ENCODE measurements around the gene DMXL1. TPM values are rescaled to one million over a fixed set of nuclear protein-coding genes. Genes with fewer than 3 reads are reported as not detected.

The DMXL1 gene
- polyA plus RNA-seq, 1 of the 3 experiments (the other 2 are of a cell fraction): 6.6 TPM

DNA sequence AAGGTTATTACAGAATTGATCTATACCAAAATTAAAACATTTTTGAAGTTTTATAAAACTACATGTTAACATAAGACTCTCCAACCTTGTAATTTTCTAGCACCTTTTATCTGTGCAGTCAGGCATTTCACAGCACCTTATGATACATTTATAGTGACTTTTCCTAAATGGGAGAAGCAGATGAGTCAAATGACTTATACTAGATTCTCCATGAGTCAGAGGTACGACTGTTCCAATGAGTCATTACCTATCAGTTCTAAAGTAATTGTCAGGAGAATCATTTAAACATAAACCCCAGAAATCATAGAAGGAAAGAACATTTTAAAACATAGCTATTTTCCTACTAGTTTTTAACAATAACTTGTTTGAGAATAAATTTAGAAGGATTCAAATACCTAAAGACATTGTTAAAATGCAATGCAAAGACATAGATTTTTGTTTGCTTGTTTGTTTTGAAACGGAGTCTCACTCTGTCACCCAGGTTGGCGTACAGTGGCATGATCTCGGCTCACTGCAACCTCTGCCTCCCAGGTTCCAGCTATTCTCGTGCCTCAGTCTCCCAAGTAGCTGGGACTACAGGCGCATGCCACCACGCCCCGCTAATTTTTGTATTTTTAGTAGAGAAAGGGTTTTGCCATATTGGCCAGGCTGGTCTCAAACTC lies 34.7 kb upstream of the DMXL1 start (continued):
- TF ChIP-seq RFX5 (IDR thresholded peaks at IDR 0.05; ENCODE audit: low read length): no peak
- TF ChIP-seq, protein P1, sequence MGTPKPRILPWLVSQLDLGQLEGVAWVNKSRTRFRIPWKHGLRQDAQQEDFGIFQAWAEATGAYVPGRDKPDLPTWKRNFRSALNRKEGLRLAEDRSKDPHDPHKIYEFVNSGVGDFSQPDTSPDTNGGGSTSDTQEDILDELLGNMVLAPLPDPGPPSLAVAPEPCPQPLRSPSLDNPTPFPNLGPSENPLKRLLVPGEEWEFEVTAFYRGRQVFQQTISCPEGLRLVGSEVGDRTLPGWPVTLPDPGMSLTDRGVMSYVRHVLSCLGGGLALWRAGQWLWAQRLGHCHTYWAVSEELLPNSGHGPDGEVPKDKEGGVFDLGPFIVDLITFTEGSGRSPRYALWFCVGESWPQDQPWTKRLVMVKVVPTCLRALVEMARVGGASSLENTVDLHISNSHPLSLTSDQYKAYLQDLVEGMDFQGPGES (IDR thresholded peaks at IDR 0.05; ENCODE audit: low read depth, low read length): no peak
- TF ChIP-seq SMC3 (IDR thresholded peaks at IDR 0.05; ENCODE audit: low read depth, low read length): no peak
- peak; percentile 95 for TF ChIP-seq JUND (IDR thresholded peaks at IDR 0.05)
- TF ChIP-seq FOXM1 (IDR thresholded peaks at IDR 0.05; ENCODE audit: low read depth): no peak
- TF ChIP-seq, protein P2, sequence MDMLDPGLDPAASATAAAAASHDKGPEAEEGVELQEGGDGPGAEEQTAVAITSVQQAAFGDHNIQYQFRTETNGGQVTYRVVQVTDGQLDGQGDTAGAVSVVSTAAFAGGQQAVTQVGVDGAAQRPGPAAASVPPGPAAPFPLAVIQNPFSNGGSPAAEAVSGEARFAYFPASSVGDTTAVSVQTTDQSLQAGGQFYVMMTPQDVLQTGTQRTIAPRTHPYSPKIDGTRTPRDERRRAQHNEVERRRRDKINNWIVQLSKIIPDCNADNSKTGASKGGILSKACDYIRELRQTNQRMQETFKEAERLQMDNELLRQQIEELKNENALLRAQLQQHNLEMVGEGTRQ (IDR thresholded peaks at IDR 0.05; ENCODE audit: borderline replicate concordance, low read depth, low read length): no peak
- TF ChIP-seq TAF1 (IDR thresholded peaks at IDR 0.05; ENCODE audit: borderline replicate concordance, low read depth, low read length): no peak
- peak; percentile 97 for TF ChIP-seq FOSL2 (IDR thresholded peaks at IDR 0.05; ENCODE audit: borderline replicate concordance, low read depth)

DNA sequence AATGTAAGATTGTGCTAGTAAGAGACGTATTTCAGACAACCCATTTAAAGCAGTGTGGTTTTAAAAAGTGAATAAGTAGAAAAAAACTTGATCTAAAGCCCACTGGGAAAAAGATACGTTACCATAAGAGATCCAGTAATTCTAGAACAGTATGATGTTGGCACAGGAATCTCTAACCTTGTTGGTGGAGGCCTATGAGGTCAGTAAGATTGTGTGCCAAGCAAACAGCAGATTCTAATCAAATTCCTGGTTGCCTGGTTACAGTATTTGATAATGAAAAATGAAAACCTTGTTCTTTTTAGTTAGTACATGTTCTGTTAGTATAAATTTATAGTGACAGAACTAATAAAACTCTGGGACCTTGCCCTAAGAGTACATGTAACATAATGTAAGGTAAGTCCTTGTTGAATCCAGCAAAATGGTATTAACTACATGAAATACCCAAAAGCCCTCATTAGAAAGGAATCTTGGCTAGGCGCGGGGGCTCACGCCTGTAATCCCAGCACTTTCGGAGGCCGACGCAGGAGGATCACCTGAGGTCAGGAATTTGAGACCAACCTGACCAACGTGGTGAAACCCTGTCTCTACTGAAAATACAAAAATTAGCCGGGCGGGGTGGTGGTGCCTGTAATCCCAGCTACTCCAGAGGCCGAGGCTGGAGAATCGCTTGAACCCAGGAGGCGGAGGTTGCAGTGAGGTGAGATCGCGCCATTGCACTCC lies 33.2 kb upstream of the DMXL1 start:
- H3K27me3 ChIP-seq (ENCODE audit: insufficient read depth): no peaks in the 10 kb centered on the region

More for the DNA sequence above, 33.2 kb upstream of the DMXL1 start:
- Histone ChIP-seq H3K9ac (no peak overlapping the region), H3K9me3 (no peaks in the 10 kb centered on the region), H3K4me3 (ENCODE audit: low read depth in 2 of 2, low read length in 1 of 2) (no peak overlapping the region), H3K4me2 (no peak overlapping the region), H3F3A (replicated peaks; ENCODE audit: insufficient read depth) (peaks cover 15% of the 10 kb centered on the region), H3K36me3 (replicated peaks in 1 of 2; ENCODE audit: control insufficient read depth in 1 of 2, insufficient read depth in 2 of 2, low read length in 1 of 2) (no peaks in the 10 kb centered on the region), H3K79me2 (ENCODE audit: insufficient read depth) (no peaks in the 10 kb centered on the region), H3K27ac (ENCODE audit: low read depth in 2 of 2, low read length in 1 of 2) (peak overlapping the region in 1 of 2 experiments; percentile 75; a peak in 2 of 4 replicates), H3K4me1 (ENCODE audit: control insufficient read depth in 1 of 2, insufficient read depth in 2 of 2, low read depth in 1 of 2, low read length in 1 of 2) (peaks cover 0 to 8% of the 10 kb centered on the region in 2 experiments; a peak in 1 of 4 replicates), H2AFZ (ENCODE audit: low read depth) (no peak overlapping the region), H4K20me1 (ENCODE audit: insufficient read depth) (no peaks in the 10 kb centered on the region), H3K9me2 (no peaks in the 10 kb centered on the region)
- POLR2A ChIA-PET: no interaction called here
- TF ChIP-seq FOSL2 (IDR thresholded peaks at IDR 0.05; ENCODE audit: borderline replicate concordance, low read depth) (0 out of 2 replicates have a peak, but pooled peaks have one; percentile 5), TCF12 (IDR thresholded peaks at IDR 0.05) (peak; percentile 49; the same call in 1 of the 2 replicates), NFIC (IDR thresholded peaks at IDR 0.05; ENCODE audit: borderline replicate concordance) (peak; percentile 66), RXRA (IDR thresholded peaks at IDR 0.05; ENCODE audit: borderline replicate concordance, low read depth) (no peak)
- TF ChIP-seq, protein P3, sequence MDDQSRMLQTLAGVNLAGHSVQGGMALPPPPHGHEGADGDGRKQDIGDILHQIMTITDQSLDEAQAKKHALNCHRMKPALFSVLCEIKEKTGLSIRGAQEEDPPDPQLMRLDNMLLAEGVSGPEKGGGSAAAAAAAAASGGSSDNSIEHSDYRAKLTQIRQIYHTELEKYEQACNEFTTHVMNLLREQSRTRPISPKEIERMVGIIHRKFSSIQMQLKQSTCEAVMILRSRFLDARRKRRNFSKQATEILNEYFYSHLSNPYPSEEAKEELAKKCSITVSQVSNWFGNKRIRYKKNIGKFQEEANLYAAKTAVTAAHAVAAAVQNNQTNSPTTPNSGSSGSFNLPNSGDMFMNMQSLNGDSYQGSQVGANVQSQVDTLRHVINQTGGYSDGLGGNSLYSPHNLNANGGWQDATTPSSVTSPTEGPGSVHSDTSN (IDR thresholded peaks at IDR 0.05): peak; percentile 37; the same call in 1 of the 2 replicates
- CTCF ChIA-PET: no interaction called here
- 86% methylated on average over 16 of the region's 16 CpGs for WGBS (ENCODE audit: low lambda C conversion rate)
- DNase-seq: peak; percentile 20
